NCI-H2029 treated with DMSO at 0.1 percent for 48 hours (cell line): ENCODE results near the gene TSPAN12.
"Not testable (repeated sequence)": the region's sequence is repeated elsewhere in the genome, so short reads cannot be mapped to it uniquely, and the experiment has no call there.

ENCODE experiments used
- DNase-seq: peaks from one replicate; lab custom pipeline; 2025; lab: John Stamatoyannopoulos, UW

Gene TSPAN12

DNA sequence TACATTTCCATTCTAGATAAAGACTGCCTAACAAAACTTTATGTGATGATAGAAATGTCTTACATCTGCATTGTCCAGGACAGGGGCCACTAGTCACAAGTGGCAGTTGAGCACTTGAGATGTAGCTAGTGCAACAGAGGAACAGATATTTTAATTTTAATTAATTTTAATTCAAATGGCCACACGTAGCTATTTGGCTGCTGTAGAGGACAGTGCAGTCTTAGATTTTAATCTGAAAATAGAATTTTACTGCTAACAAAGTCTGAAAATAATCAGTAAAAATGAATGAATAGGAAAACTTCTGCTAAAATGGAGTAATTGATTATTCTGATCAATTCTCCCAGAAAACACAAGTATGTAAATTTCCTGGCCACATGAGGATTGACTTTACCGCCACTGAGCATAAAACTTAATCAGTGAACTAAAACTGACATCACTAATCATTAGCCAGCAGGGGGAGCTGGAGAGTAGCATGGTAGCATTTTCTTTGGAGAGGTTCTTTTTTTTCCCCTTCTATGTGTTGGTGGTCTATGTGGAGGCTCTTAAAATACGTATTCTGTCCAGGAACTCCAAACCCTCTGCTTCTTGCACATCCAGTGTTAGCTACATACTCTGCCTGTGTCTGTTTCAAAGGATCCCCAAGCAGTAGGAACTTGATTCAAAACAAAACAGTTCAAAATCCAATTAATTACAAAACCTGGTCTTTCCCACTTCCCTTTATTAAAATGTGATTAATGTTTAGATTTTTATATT is 52.1 kb downstream of the TSPAN12 start:
- peak; percentile 65 for DNase-seq

DNA sequence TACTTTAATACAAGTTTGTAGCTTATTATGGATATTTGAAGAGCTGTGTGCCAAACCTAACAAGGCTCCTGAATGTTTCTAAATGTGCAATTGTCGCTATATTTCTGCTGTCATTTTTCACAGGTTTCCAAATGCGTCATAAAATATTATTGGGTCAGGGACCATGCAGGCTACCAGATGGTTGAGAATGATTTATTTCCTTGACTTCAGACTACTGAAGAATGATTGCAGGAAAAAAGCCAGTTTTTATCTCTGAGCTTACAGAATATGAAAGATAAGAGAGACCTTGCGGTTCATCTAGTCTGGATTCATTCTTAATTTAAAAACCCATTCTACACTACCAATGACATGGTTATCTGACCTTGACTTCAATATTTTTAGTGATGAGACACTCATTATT is 55.2 kb downstream of the TSPAN12 start:
- no peak for DNase-seq

DNA sequence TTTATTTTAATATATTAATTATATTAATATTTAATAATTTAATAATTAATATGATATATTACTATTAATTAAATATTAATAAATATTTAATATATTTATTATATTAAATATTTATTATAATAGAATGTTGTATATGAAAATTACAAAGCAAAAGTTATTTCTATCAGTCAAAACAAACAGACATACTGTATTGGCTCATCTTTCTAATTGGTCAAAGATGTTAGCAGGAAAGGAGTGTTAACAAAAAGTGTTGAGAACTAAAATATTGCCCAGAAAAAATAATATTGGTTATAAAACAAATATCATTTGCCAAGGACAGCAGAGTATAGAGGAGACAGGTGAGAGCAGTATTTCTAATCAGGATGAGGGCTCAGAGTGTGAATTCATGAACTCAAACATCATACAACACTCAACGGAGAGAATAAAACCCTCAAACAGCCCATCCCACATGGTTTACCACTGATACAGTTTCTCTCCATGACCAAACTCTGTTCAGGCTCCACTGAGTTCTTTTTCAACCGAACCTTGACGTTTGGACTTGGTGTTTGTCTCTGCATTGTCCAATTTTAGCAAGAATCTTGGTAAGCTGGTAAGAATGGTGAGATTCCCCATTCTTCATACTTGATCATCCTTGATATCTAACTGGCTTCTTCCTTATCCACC is 58.0 kb downstream of the TSPAN12 start:
- DNase-seq, result no peak

DNA sequence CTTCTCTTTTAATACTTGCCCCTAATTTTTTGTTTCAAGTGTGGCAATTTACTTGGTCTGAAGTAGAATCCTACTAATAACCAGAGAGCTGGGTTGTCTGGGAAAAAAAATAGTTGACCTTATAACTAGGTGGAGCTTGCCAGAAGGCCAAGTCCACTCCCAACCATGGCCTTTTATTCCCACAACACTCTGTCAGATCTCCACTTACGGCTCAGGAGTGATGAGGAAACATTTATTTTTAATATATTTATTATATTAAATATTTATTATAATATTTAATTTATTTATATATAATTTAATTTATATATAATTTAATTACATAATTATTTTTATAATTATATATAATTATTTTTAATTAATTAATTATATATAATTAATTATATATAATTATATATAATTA is 58.8 kb downstream of the TSPAN12 start:
- no peak for DNase-seq

DNA sequence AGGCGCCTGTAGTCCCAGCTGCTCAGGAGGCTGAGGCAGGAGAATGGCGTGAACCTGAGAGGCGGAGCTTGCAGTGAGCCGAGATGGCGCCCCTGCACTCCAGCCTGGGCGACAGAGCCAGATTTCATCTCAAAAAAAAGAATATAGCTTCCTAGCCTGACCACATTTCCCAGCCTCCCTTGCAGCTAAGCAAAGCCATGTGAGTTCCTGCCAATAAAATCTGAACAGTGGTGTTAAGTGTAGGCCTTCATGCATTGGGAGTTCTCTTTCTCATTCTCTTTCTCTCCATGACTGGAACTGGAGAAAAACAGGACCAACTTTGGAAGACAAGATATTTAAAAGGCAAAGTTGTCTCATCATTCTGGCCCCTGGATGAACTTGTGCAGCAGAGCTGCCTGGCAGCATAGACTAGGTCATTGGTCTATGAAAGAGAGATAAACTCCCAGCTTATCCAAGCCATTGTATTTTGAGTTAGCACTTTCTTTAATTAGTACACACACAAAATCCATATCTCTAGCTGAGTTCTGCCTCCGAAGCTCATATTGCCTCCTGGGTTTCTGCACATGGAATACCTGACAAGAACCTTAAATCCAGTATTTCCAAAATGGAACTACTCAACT is 60.8 kb downstream of the TSPAN12 start:
- no peak for DNase-seq

DNA sequence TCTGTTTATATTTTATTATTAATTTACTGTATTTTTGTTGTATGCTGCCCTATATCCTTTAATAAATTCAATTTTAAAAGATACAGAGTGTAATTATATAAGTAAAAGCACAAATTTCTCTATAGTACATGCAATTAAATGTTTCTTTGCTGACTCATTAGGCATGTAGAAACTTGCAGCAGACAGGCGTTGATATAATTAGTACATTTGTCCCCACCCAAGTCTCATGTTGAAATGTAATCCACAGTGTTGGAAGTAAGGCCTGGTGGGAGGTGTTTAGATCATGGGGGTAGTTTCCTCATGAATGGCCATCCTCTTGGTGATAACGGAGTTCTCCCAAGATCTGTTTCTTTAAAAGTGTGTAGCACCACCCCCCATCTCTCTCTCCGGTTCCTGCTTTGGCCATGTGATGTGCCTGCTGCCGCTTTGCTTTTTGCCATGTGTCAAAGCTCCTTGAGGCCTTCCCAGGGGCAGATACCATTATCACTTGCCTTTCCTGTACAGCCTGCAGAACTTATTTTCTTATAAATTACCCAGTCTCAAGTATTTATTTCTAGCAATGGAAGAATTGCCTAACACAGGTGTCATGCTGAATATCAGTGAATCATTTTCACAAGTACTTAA is 63.7 kb downstream of the TSPAN12 start:
- no peak for DNase-seq

DNA sequence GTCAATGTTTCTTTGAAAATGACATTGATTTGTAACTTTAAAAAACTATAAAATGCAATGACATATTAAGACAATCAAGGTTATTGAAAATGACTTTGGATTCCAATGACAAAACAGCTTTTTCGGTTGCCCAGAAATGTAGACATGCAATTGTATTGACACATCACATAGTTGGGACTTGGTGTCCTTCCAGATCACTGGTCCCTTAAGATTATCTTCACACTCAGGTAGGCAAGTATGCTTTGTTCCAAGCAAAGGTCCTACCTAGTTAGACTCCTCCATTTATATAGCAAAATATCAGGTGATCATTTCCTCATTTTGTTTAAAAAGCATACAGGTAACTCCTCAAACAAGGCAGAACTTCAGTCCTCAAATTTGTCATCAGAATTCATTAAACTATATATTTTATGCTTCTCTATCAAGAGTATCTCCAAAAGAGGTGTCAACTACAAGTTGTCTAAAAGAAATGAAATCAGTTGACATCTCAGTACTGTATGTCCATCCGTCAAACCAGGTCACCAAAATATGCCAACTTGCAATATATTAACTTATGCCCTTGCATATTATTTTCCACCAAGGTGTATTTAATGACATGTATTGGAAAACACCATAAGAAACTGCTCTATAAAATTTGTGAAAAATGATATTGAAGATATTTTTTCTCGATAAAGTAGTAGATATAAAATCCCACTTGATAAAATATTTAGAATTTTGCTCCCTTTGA is 64.6 kb downstream of the TSPAN12 start:
- no peak for DNase-seq

DNA sequence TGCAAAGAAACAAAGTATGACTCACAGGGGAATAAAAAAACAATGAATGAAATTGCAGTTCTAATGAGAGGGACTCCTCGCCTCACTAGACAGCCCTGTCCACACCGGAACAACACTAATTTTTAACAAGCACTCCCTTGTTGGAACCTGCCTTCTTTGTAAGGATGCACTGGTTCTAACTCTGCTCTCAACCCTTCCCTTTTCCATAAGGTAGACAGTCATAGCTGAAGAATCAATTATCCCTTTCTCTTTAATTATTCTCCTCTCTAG is 65.1 kb downstream of the TSPAN12 start:
- DNase-seq, result no peak

DNA sequence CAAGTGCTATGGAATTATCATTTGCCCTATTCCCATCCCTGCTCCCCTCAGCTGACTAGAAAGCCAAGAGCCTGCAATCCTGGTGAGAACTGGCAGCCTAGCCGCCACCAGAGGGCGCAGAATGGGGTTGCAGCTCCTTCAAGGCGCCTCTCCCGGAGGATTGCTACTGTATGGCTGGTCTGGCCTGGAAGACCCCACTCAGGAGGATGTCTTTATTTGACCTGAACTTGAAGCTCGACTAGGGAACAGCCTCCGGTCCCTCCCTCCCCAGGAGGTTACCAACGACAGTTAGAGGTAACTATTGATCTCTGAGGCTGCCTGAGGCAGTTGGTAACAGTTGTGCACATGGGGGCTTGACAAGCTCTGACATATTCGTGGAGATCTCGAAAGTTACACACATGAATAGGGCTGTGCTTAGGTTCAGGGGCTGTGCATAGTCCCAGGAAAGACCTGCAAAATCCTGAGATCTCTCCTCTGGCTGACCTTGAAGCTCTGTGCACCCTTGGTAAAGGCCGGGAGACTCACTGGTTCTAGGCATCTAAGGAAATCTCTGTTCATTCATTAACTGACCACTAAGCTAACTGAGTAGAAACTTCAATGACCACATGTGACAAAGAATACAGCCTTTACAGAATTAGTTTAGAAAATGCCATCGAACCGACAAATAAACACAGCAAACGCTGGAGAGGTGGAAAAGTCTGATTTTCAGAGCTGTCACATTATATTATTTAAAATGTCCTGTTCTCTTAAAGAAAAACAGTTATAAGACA is 65.7 kb downstream of the TSPAN12 start:
- peak; percentile 40 for DNase-seq

DNA sequence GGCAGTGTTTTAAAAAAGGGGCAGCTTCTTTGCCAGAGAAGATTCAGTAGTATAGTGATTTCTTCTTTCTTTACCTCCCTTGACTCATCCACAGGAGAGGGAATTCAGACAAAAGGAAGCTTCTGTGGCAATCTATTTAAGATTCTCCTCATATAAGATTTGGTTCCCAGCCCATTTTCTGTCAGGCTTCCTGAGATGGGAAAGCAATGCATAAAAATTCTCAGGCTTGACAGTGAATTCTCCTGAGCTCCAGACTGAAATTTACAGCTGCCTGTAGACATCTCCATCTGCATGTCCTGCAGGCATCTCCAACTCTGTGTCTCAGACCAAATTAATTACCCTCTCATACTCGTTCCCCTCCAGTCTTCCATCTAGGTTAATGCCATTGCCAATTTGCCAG is 72.8 kb downstream of the TSPAN12 start:
- DNase-seq, result no peak

DNA sequence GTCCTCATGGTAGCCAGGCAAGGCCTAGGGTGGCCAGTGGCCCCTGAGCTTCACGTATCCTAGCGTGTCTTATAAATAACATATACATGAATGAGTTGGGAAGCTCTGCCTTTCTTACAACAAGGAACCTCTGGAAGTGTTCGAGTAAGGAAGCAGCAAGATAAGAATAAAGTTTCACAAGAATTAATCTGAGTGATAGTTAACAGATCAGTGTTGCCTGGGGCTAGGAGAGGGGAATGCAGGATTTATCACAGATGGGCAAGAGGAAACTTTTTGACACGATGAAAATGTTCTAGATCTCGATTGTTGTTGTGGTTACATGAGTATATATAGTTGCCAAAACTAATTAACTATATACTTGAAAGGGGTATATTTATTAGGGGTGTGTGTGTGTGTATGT is 74.2 kb downstream of the TSPAN12 start:
- DNase-seq, result no peak

DNA sequence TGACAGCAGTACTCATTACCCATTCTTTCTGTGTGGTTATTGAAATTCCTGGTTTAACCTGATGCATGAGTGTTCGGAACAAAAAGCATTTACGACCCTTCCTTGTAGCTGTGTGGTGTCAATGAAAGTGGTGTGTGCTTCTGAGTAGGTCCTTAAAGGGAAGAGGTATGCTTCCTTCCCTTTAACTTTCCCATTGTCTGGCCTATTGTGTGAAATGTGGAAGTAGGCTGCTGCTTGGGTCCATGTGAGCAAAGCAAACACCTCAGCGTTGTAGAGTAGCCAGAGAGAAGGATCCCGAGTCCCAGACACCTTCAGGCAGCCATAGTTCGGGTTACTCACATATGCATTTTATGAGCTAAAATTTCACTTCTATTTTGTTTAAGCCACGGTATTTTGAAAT is 74.7 kb downstream of the TSPAN12 start:
- DNase-seq, result no peak

DNA sequence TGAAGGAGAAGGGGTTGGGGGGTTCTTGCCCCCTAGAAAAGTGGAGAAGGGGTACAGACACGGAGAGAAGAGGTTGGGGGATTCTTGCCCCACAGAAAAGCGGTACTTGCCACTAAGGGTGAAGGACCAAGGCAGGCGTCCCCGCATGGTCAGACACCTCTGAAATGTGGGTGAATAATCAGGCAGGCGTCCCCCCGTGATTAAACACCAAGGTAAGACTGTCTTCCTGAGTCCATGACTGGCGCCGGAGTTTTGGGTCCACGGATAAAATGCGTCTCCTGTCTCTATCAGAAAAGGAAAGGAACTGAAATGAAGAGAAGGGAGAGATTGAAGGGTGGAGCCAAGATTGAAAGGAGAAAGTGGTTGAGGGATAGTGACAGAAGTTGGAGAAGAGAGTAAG is 76.0 kb downstream of the TSPAN12 start:
- not testable (repeated sequence) for DNase-seq

DNA sequence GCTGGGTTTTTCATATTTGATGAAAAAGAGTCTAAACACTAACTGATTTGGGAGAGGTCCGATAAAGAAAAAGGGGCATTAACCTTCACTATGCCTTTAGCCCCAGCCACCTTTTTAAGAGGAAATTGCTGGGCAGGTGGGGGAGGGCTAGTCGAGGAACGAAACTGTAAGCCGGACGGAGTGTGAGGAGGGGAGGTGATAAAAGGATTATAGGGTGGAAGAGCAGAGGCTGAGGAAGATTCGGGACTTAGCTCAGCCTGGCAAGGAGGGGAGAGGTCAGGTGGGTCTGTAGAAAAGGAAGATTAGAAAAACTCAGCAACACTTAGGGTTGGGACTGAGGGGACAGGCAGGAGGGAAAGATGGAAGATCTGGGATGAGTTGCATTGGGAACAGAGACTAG is 77.0 kb downstream of the TSPAN12 start:
- no peak for DNase-seq

DNA sequence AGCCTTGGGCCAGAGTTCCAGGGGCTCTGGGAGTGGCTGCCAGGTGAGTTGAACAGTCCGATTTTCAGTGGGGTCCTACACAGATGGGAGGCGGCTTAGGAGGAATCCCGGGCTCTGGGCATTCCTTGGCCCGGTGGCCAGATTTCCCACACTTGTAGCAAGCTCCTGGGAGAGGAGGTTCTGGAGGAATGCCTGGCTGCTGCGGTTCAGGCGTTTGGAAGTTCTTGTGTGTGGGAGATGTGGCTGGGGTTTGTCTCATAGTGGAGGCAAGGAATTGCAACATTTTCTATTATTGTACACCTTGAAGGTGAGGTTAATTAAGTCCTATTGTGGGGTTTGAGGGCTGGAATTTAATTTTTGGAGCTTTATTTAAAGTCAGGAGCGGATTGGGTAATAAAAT is 77.5 kb downstream of the TSPAN12 start:
- not testable (repeated sequence) for DNase-seq

DNA sequence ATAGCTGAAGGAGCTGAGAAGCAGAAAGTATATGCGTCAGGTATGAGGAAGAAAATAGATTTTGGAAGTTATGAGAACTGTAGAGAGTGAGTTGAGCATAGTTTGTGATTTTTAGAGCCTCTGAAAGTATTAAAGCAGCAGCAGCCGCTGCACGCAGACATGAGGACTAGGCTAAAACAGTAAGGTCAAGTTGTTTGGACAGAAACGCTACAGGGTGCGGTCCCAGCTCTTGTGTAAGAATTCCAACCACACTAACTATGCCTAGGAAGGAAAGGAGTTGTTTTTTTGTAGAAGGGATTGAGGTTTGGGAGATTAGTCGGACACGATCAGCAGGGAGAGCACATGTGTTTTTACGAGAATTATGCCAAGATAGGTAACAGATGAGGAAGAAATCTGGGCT is 78.9 kb downstream of the TSPAN12 start:
- not testable (repeated sequence) for DNase-seq

DNA sequence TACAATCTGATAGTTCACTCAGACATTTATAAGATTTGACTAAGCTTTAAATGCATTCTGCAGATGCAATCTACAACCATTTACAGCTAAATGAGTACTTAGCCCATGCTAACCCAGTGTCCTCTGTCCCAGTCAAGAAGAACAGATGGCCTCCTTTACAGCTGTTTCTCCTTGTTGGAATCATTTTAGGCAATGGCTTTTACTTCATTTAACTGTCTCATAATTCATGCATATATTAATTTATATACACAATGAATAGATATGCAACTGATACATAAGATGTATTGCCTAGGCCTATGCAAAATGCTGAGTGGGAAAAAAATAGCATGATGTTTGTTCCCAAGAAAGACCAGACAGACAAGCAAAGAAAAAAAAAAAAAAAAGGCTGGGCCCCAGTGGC is 82.2 kb downstream of the TSPAN12 start:
- DNase-seq, result no peak

DNA sequence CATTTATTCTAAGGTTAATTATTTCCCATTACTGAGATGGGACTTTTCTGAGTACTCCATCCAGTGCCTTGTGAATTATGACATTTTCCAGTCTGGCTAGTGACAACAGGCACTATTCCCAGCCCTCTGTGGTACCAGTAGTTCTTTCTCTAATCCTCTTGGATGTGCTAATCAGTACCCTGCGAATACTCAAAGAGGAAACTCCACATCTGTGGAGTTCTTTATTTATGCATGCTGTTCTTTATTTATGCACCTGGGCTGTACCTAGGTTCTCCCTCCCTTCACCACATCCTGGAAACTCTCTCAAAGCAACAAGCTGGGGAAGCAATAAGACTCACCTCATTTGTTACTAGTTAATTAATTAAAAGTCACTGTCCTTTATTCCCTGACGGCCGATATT is 83.5 kb downstream of the TSPAN12 start:
- no peak for DNase-seq

DNA sequence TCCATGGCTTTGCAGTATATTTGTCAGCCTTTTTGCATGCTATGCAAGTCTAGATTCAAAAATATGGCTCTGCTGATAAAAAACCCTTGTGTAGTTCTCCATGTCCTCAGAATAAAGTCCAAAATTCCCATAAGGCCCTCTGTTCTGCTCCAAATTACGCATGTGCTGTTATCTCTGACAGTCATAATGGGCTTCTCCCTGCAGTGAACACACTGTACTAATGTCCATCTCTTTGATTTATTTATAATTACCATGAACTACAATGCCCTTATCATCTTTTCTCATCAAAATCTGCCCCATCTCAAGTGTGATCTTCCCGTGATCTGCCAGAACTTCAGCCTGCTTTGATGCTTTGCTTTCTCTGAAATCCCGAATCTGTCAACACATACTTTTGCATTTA is 87.7 kb downstream of the TSPAN12 start:
- DNase-seq, result no peak

DNA sequence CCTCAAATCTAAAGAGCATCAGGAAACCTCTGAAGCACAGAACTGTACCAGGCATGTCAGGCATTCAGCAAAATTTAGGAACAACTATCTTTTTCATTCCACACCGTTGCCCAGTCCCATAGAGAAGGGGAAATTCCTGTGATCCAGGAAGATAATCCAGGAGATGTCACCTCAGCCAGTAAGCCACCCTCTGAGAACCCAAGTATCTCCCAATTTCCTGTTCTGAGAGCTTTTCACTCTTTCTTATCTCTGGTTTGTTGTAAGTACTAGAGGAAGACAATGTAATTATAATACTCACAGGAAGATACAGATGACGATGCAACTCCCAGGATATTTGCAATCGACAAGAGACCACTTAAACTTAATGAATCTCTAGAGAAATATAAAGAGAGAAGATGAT is 97.1 kb downstream of the TSPAN12 start:
- DNase-seq, result no peak

DNA sequence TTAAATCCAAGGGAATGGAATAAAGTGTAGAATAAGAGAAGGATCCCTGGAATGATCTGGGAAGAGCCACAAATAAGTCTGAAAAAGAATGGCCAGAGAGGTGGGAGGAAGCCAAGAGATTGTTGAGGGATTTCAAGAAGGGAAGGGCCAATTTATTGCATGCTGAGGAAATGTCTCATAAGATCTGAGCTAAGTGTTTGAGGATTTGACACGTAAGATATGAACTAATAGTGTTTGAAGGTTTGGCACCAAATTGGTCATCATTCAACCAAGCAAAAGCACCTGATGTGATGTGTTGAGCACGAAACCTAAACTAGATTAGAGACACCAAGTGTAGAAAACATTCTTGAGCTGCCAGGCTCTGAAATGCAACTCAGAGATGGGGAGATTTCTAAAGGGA is 97.9 kb downstream of the TSPAN12 start:
- no peak for DNase-seq

DNA sequence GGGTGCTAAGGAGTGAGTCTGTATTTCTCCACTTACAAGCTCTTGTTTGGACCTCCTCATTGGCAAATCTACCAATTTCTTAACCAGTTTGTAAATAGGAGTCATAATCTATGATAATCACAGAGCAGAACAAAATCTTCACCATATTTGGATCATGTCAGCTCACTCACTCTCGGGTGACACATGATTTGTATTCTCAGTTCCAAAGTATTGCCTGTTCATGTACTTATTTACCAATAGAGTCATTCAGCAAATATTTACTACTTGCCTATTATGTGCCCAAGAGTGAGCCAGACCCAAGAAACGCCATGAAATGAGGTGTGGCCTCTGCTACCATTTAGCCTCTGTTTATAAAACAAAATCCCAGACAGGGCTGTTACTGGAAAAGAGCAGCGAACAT is 114.8 kb downstream of the TSPAN12 start:
- peak; percentile 92 for DNase-seq
